Femur (tissue), 1 donor: ENCODE measurements around the gene GNG7.
A peak's percentile ranks its signal among the peaks of the same experiment; 100 is the strongest.
"Not testable (repeated sequence)": the region's sequence is repeated elsewhere in the genome, so short reads cannot be mapped to it uniquely, and the experiment has no call there.

Source experiments
- DNase-seq: peaks from one replicate; pipeline ENCODE4 v3.0.0-alpha.2; 2017

GNG7 gene

DNA sequence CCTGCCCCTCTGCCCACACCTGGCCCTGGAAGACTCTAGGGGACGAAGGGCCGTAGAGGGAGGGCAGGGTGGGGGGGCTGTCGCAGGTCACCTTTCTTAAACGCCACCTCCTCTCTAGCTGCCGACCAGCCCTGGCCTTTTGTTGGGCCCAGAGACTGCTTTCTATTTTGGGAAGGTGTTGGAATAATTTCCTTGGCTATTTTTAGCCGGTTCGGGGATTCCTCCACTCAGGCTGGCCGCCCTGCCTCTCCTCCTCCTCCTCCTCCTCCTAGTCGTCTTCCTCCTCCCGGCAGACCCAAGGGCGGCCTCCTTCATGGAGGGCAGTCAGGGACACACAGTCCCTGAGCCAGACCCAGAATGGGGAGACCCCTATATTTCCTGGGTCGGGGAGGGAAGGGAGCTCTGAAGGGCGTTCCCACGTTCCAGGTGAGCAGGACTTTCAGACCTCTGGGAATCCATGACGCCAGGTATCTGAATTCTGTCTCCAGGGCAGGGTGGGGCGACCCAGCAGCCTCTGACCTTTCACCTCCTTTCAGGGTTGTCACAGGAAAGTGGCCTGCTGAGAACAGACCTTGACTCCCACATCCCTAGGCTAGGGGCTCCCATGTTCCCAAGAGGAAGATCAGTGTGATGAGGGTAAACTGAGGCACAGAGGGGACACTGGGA, 206.7 kb downstream of the GNG7 start:
- peak; percentile 75 for DNase-seq

GRCh38 chr19:2495130-2495641, 207.3 kb downstream of the GNG7 start:
- DNase-seq, result peak; percentile 92

DNA sequence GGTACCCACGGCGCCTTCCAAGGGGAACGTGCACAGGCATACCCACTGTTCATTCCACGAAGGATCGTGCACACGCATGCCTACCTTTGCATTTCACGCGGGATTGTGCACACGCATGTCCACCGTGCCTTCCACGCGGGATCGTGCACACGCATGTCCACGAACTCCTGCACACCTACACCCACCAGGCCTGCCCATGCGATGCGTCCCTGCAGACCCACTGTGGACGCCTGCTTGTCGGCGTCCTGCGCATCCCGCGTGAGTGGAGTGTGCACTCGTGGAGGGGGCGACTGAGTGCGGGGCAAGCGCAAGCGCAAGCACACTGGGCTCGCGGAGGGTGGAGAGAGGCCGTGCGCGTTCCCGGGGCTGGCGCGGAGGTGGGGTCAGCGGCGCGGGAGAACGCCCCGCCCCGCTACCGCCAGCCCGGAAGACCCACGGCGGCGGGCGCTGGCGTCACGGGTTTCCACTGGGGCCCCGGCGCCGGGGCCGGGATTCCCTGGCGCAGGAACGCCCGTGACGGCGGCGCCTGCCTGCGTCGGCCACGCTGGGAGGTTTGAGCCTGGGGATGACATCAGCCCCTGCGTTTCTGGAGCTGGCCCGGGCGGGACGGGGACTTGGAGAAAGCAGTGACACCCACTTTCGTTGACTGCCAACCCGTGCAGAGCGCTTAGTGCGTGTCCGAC, 207.9 kb downstream of the GNG7 start:
- DNase-seq, result peak; percentile 88

GRCh38 chr19:2494084-2494446, 208.4 kb downstream of the GNG7 start:
- peak; percentile 55 for DNase-seq

GRCh38 chr19:2493448-2493847, 209.0 kb downstream of the GNG7 start:
- DNase-seq, result not testable (repeated sequence)

DNA sequence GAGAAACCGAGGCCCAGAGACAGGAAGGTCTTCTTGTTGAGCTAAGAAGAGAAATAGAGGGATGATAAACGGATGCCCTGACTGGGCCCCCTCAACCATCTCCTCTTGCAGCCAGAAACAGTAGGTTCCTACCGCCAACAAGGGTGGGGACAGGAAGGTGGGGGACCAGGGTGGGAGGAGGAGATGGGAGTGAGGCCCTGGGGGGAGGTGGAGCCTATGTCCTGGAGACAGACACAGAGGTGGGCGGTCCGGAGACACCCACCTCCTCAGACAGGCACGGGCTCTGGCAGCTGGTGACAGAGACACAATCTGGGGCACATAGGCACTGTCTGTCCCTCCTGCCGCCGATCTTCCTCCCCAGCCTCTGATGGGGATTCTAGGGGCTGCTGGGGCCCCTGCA, 209.6 kb downstream of the GNG7 start:
- no peak for DNase-seq

DNA sequence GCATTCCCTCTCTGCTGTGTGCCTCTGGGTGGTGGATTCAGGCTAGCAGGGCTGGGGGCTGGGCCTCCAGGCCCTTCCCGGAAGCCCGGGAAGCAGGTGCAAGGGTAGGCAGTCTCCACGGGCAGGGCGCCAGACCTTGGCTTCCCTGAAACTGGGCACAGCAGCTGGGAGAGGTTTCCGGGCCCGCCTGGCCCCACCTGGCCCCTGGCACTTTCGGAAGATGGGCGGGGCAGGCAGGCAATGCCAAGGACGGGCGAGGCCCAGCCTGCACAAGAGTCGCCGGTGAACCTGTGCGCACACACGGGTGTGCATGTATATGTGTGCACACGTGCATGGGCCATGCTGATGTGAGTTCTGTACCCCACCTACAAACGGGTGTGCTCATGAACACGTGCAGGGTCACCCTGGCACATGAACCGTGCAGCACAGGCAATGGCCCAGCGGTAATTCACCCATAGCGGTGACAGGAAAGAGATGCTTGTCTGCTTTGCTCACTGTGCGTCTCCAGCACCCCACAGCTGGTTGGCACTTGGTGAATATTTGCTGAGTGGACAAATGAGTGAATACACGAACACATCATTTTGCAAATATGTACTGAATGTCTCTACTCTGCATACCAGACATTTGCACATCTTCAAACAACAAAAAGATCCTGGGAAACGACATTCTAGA, 211.2 kb downstream of the GNG7 start:
- peak; percentile 58 for DNase-seq

DNA sequence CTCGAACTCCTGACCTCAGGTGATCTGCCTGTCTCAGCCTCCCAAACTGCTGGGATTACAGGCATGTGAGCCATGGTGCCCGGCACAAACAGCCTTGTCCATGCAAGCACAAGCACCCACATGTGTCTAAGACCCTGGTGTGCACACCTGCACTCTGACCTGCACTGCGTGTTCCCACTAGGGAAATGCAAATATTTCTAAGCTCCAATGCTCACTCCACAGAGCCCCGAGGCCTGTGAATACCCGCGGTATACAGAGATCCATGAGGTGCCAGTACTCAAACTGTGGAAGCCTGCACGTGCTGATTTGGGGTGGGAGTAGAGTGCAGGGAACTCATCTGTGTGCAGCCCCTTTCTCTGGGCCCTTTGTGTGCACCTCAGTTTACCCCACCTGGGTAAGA, 211.8 kb downstream of the GNG7 start:
- DNase-seq, result no peak

DNA sequence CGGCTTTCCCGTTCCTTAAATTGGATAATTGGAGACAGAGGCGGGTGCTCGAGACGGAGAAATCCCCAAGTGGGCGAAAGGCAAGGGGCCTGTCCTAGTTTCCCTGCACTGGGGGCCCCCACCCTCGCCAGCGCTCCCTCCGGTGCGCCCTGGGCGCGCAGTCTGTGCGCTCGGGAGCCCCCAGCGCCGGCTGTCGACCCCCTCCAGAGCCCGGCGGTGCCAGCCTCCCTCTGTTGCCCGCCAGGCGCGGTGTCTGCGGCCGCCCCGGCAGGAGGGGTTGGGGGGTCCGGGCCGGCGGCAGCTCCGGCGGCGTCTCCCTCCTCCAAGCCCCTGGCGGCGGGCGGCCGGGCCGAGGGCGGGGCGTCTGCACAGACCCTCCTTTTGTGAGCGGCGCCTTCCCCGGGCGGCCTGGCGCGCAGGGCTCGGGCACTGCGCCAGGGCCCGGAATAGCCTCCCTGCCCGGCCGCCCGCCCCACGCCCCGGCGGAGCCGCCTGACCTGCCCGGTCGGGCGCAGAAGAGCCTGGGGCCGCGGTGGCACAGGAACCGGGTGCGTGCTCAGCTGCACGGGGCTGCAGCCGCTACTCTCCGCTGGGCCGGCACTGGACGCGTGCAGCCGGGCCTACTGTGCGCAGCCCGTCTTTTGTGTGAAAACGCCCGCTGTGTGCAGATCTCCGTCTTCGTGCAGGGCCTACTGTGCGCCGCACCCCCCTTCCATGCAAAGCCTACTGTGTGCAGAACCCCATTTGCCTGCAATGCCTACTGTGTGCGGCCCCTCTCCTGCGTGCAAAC, 213.4 kb downstream of the GNG7 start:
- peak; percentile 79 for DNase-seq

GRCh38 chr19:2488405-2488941, 214.0 kb downstream of the GNG7 start:
- no peak for DNase-seq

- DNase-seq, result peak; percentile 47
Measured at GRCh38 chr19:2487842-2488241, 214.7 kb downstream of the GNG7 start.

GRCh38 chr19:2487090-2487489, 215.4 kb downstream of the GNG7 start:
- no peak for DNase-seq

DNA sequence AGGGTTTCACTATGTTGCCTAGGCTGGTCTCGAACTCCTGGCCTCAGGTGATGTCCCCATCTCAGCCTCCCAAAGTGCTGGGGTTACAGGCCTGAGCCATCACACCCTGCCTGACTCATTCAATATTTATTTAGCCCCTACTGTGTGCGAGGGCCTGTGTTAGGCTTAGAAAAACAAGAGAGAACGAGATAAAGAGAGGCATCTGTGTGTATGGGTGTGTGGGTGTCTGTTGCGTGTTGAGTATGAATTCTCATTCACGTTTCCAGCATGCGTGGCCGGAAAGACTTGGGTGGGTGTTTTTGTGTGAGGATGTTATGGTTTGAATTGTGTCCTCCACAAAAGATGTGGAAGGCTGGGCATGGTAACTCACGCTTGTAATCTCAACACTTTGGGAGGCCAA, 217.1 kb downstream of the GNG7 start:
- no peak for DNase-seq

GRCh38 chr19:2484178-2484937, 218.1 kb downstream of the GNG7 start:
- no peak for DNase-seq

DNA sequence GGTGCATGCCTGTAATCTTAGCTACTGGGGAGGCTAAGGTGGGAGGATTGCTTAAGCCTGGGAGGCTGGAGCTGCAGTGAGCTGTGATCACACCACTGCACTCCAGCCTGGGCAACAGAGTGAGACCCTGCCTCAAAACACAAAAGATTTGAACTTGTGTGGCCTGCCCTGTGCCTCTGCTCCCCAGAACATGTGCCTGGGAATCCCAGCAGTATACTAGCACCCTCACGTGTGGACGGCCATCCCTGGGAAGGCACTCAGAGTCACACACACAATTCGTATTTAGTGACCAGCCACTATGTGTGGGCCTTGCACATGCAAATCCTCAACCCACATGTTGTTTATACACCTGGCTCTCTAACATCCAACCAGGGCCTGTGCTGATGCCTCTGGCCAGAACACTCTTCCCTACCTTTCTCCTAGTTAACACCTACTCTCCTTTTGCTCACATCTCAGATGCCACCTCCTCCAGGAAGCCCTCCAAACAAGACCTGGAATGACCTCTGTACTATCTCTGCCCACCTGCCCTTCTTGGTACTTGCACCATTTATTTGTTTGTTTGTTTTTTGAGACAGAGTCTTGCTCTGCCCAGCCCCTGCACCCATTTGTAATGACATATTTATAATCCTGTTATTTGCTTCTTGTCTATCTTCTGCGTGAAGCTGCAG, 218.9 kb downstream of the GNG7 start:
- no peak for DNase-seq

DNA sequence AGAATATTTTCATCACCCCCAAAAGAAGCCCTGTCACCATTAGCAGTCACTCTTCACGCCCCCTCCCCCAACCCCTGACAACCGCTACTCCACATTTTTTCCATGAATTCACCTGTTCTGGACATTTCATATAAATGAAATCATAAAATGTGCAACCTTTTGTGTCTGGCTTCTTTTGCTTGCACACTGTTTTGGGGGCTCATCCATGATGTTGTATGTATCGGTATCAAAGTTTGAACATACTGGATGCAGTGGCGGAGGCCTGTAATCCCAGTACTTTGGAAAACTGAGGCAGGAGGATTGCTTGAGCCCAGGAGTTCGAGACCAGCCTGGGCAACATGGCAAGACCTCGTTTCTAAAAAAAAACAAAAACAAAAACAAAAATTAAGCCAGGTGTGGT, 219.4 kb downstream of the GNG7 start:
- DNase-seq, result no peak

DNA sequence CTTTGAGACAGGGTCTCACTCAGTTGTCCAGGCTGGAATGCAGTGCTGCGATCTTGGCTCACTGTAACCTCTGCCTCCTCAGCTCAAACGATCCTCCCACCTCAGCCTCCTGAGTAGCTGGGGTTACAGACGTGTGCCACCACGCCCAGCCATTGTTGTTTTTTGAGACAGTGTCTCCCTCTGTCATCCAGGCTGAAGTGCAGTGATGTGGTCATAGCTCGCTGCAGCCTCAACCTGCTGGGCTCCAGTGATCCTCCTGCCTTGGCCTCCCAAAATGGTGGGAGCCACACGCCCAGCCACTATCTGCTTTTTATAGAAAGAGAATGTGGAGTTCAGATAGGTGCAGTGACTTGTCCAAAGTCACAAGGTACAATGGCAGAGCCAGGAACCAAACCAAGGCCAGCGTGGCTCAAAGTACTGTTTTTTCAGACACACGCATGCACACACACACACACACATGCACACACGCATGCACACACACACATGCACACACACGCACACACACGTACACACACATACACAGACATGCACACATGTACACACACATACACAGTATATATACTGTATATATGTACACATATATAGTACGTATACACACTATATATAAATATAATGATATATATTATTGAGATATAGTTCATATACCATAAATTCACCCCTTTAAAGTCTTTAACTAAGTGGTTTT, 220.0 kb downstream of the GNG7 start:
- no peak for DNase-seq

- no peak for DNase-seq
Measured at GRCh38 chr19:2481466-2481865, 221.0 kb downstream of the GNG7 start.

DNA sequence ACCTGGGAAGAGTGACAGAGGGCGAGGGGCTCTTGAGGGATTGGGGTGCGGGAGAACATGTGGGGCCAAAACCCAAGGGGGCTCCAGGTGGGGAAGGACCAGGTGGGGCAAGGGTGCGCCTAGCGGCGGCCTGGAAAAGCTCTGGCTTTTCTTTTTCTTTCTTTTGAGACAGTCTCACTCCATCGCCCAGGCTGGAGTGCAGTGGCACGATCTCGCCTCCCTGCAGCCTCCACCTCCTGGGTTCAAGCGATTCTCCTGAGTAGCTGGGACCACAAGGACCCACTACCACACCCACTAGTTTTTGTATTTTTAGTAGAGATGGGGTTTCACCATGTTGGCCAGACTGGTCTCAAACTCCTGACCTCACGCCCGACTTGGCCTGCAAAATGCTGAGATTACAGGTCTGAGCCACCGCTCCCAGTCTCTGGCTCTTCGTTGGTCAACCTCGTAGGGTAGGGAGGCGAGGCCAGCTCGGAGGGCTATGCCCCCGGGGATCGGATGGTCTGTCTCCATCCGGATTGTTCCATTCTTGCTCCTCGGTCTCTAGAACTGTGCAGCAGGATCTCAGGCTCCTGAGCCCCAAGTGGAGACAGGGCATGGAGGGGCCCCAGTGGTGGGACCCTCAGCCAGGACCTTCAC, 222.8 kb downstream of the GNG7 start:
- DNase-seq, result peak; percentile 60
